ENCODE data around the gene TEF.
"Not testable (repeated sequence)": the region's sequence is repeated elsewhere in the genome, so short reads cannot be mapped to it uniquely, and the experiment has no call there.

TEF gene

DNA sequence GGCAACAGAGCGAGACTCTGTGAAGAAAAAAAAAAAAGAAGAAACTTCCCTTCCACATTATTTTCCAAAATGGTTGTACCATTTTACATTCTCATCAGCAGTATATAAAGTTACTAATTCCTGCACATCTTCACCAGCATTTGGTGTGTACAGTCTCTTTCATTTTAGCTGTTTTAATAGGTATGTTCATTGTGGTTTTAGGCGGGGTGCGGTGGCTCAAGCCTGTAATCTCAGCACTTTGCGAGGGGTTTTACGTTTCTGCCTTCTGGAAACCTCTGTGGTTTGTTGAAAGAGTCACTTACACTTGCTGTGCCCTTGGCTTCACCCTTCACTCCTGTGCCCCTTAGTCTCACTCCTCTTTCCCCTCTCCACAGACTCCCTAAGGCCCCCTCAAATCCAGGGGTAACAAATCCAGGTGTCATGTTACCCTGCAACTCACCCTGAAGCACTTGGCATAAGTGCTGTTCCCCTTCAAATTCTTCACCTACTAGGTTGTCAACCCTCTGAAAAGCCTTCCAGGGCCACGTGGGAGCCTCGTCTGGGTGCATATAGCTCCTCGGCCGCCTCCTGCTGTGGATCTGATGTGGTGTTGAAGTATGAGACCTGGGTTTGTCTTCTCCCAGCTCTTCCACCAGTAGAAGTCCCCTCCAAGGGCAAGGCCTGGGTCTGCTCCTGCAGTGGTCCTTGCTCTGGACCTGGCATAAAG is 44.1 kb downstream of the TEF start:
- TF ChIP-seq, protein P1, sequence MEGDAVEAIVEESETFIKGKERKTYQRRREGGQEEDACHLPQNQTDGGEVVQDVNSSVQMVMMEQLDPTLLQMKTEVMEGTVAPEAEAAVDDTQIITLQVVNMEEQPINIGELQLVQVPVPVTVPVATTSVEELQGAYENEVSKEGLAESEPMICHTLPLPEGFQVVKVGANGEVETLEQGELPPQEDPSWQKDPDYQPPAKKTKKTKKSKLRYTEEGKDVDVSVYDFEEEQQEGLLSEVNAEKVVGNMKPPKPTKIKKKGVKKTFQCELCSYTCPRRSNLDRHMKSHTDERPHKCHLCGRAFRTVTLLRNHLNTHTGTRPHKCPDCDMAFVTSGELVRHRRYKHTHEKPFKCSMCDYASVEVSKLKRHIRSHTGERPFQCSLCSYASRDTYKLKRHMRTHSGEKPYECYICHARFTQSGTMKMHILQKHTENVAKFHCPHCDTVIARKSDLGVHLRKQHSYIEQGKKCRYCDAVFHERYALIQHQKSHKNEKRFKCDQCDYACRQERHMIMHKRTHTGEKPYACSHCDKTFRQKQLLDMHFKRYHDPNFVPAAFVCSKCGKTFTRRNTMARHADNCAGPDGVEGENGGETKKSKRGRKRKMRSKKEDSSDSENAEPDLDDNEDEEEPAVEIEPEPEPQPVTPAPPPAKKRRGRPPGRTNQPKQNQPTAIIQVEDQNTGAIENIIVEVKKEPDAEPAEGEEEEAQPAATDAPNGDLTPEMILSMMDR (IDR thresholded peaks at IDR 0.05): no peak
- no peak for TF ChIP-seq ZFX (IDR thresholded peaks at IDR 0.05; ENCODE audit: borderline replicate concordance)
- H3K27ac ChIP-seq: no peak overlapping the region

DNA sequence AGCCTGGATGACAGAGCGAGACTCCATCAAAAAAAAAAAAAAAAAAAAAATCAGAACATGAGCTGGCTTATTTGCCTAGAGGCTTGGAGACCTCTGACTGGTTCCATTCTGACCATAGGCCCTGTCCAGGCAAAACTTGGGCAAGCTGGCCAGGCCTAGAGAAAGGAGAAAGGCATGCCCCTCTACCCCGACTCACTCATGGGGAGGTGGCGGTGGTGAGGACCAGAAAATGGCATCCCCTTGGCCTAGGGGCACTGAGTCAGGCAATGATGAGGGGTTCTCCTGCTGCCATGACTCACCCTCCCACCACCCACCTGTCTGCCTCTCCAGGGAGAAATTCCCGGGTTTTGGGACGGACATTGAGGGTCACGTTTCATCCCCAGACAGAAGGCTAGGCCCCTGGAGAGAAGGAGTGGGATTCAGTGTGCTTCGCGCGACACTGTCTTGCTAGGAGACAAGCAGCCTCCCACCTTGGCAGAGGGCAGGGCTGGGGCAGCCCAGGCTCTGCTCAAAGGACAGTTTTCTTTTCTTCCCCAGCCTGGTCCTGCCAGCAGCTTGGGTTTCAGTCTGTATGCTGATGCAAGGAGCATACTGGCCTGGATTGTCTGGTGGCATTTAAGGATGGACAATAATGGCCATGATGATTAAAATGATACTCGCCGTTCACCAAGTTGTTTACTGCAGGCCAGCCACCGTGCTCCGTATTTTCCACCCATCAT is 47.6 kb downstream of the TEF start:
- no peak overlapping the region; the same call in 1 of the 2 replicates for H3K27ac ChIP-seq
- TF ChIP-seq, protein P1 (IDR thresholded peaks at IDR 0.05): no peak
- no peak for TF ChIP-seq ZFX (IDR thresholded peaks at IDR 0.05; ENCODE audit: borderline replicate concordance)

DNA sequence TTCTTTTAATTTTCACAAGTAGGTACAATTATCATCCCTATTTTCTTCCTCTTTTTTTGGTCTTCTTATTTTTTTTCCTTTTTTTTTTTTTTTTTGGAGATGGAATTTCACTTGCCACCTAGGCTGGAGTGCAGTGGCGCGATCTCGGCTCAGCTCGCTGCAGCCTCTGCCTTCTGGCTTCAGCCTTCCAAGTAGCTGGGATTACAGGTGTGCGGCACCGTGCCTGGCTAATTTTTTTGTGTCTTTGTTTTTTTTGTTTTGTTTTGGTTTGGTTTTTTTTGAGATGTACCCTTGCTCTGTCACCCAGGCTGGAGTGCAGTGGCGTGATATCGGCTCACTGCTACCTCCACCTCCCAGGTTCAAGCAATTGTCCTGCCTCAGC is 48.2 kb downstream of the TEF start:
- TF ChIP-seq, protein P1 (IDR thresholded peaks at IDR 0.05): no peak
- TF ChIP-seq ZFX (IDR thresholded peaks at IDR 0.05; ENCODE audit: borderline replicate concordance): no peak

DNA sequence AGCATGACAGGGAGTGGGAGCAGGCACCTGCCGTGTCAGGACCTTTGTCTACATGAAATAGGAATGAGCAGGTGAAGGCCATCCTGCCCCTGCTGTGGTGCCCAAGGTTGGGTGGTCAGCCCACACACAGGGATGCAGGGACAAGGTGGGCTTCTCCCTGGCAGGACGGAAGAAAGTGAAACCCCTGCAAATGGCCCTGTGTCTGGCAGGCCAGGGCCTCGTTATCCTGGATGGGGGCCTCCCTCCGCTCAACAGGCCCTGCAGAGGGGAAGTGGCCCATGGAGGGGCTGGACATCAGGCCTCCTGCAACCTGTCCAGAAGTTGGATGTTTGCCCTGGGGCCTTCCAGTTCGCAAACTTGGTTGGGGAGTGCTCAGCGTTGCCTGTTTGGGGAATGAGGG is 49.9 kb downstream of the TEF start:
- TF ChIP-seq ZFX (IDR thresholded peaks at IDR 0.05; ENCODE audit: borderline replicate concordance): no peak
- TF ChIP-seq, protein P1 (IDR thresholded peaks at IDR 0.05): no peak
- H3K27ac ChIP-seq: no peak overlapping the region

More for the DNA sequence above, 48.2 kb downstream of the TEF start:
- no peak overlapping the region; the same call in 1 of the 2 replicates for H3K27ac ChIP-seq

DNA sequence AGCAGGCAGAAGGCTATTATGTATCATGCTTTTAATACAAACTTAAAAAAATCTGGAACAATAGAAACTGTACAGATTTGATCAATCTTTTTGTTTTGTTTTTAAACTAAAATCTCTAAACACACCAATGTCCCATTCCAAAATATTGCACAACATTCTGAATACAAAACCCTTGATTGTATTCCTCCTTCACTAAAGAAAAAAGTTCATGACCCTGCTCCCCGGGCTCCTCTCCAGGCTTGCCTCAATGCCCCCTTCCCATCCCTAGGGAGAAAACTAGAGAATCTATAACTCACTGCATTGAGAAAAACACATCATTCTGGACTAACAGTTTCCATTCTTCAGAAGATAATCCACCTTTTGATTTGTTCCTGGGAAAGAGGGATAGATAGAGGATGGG is 51.7 kb downstream of the TEF start:
- H3K27ac ChIP-seq: not testable (repeated sequence)

DNA sequence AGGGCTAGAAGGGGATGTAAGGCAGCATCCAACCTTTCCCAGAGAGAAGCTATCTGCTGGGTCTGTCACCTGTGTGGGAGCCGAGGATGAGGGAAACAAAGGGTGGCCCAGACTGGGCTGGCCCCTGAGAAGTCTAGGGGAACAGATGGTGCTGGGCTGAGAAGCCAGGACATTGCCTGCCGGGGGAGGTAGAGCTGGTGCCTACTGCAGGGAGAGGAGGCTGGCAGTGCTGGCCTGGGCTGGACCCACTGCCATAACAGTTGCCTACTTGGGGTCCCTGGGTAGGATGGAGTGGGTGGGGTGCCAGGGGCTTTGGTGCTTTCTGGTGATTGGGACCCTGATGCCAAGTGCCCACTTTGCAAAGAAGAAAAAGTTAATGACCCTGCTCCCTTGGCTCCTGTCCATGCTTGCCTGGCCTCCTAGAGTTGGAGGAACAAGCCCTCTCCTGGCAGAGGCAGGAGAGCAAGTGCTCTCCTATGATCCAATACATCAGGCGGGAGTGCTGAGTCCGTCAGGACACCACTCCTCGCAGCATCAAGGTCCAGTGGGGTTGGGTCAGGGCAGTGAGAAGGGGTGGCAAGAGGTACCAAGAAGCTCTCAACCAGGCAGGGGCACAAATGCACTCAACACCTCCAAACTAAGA is 52.7 kb downstream of the TEF start:
- not testable (repeated sequence) for H3K27ac ChIP-seq

DNA sequence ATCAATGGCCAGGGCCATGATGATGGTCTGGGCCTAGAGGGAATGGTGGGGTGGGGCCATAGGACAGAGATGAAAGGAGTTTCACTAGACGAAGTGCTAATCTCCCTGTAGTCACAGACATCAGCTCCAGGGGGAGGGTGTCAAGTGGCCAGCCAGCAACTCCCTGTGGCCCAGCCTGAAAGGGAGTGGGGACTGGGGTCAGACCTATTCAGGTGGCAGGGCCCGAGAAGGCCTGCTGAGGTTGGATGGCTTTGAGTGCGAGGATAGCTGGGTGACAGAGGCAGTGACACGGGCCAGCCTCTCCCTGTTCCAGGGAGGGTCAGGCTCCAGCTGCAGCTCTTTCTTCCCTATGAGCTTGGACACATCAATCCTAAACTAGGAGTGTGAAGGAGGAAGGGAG is 53.8 kb downstream of the TEF start:
- H3K27ac ChIP-seq: no peak overlapping the region
- no peak for TF ChIP-seq ZFX (IDR thresholded peaks at IDR 0.05; ENCODE audit: borderline replicate concordance)
- TF ChIP-seq, protein P1 (IDR thresholded peaks at IDR 0.05): no peak

All from 22Rv1 (cell line).